HG03039 (cell line): ENCODE results near the gene PFDN5.

Experiments used
- ATAC-seq: cut with Tn5 transposase; IDR thresholded peaks from one replicate; pipeline ENCODE4 v1.9.1; 2021; ENCODE audit warnings: mild to moderate bottlenecking, moderate library complexity; ENCODE audit not compliant: unreplicated experiment

The PFDN5 gene

GRCh38 chr12:53295070-53295890 lies at the start of gene PFDN5:
PFDN5 (plus strand) TSS chr12:53295542; CDS start chr12:53295568, 26 bp downstream.
- ATAC-seq, result peak; percentile 79

GRCh38 chr12:53251477-53252348 lies 43.6 kb upstream of the PFDN5 start:
- peak; percentile 66 for ATAC-seq

- no peak for ATAC-seq
Measured at GRCh38 chr12:53252349-53252916, 42.9 kb upstream of the PFDN5 start.

GRCh38 chr12:53253298-53253697 lies 42.0 kb upstream of the PFDN5 start:
- ATAC-seq, result no peak

- ATAC-seq, result no peak
Measured at GRCh38 chr12:53254816-53255545, 40.4 kb upstream of the PFDN5 start.

GRCh38 chr12:53255996-53256395 lies 39.3 kb upstream of the PFDN5 start:
- no peak for ATAC-seq

- ATAC-seq, result no peak
Measured at GRCh38 chr12:53258541-53259539, 36.5 kb upstream of the PFDN5 start.

- no peak for ATAC-seq
Measured at GRCh38 chr12:53259891-53260290, 35.5 kb upstream of the PFDN5 start.

- no peak for ATAC-seq
Measured at GRCh38 chr12:53265783-53266182, 29.6 kb upstream of the PFDN5 start.

- no peak for ATAC-seq
Measured at GRCh38 chr12:53267306-53267998, 27.9 kb upstream of the PFDN5 start.

- peak; percentile 76 for ATAC-seq
Measured at GRCh38 chr12:53267999-53268629, 27.2 kb upstream of the PFDN5 start, which contains the start of gene ESPL1. ESPL1 (plus strand) TSS chr12:53268299; CDS start chr12:53268767, 468 bp downstream.

- ATAC-seq, result no peak
Measured at GRCh38 chr12:53268630-53269562, 26.4 kb upstream of the PFDN5 start.

GRCh38 chr12:53274445-53274844 lies 20.9 kb upstream of the PFDN5 start:
- no peak for ATAC-seq

- ATAC-seq, result no peak
Measured at GRCh38 chr12:53276511-53276910, 18.8 kb upstream of the PFDN5 start.

- no peak for ATAC-seq
Measured at GRCh38 chr12:53277981-53278380, 17.4 kb upstream of the PFDN5 start.

GRCh38 chr12:53279283-53279869 lies 16.0 kb upstream of the PFDN5 start:
- no peak for ATAC-seq
